ENCODE measurements around the gene NMNAT2. TPM values are rescaled to one million over a fixed set of nuclear protein-coding genes. Genes with fewer than 3 reads are reported as not detected.

Gene NMNAT2
- polyA plus RNA-seq, 1 donor from 2014 or later, result 43.8 TPM

GRCh38 chr1:183262628-183263200 is 155.5 kb downstream of the NMNAT2 start:
- H3K4me3 ChIP-seq (ENCODE audit: low read length), result no peak overlapping the region
- no peaks in the 10 kb centered on the region for H3K27me3 ChIP-seq (ENCODE audit: insufficient read depth, low read depth, low read length)
- peaks cover 6% of the 10 kb centered on the region for H3K36me3 ChIP-seq (ENCODE audit: insufficient read depth, low read length)
- H3K9me3 ChIP-seq (ENCODE audit: low read length), result no peaks in the 10 kb centered on the region
- no peaks in the 10 kb centered on the region for H4K20me1 ChIP-seq (ENCODE audit: insufficient read depth)
- no peaks in the 10 kb centered on the region for H3K9me2 ChIP-seq (ENCODE audit: insufficient read depth, low read length)
- no peak overlapping the region for H2AFZ ChIP-seq (ENCODE audit: low read depth, low read length)
- TF ChIP-seq RAD21 (conservative IDR thresholded peaks at IDR 0.05), result no peak
- TF ChIP-seq EZH2 (IDR thresholded peaks at IDR 0.05; ENCODE audit: borderline replicate concordance, insufficient read depth, low read length, poor library complexity, severe bottlenecking), result no peak
- no peak for TF ChIP-seq POLR2AphosphoS5 (IDR thresholded peaks at IDR 0.05)
- TF ChIP-seq MXI1 (conservative IDR thresholded peaks at IDR 0.05; ENCODE audit: poor library complexity, severe bottlenecking), result no peak
- TF ChIP-seq EP300 (conservative IDR thresholded peaks at IDR 0.05; ENCODE audit: poor library complexity, severe bottlenecking), result no peak
- no peak for TF ChIP-seq SMC3 (conservative IDR thresholded peaks at IDR 0.05; ENCODE audit: poor library complexity)
- TF ChIP-seq TAF1 (IDR thresholded peaks at IDR 0.05; ENCODE audit: low read depth), result no peak
- no peak for TF ChIP-seq REST (IDR thresholded peaks at IDR 0.05; ENCODE audit: borderline replicate concordance)
- no peak for TF ChIP-seq CTCF (IDR thresholded peaks at IDR 0.05; ENCODE audit: poor library complexity, severe bottlenecking)
- no peak overlapping the region for H3K9ac ChIP-seq (ENCODE audit: low read length)
- H3K79me2 ChIP-seq (replicated peaks; ENCODE audit: insufficient read depth, low read length), result no peaks in the 10 kb centered on the region
- H3F3A ChIP-seq (ENCODE audit: insufficient read depth, low read length, poor library complexity, severe bottlenecking), result no peaks in the 10 kb centered on the region
- H3K4me2 ChIP-seq (ENCODE audit: low read length), result no peak overlapping the region
- H3K27ac ChIP-seq (ENCODE audit: low read length), result no peak overlapping the region

- no peaks in the 10 kb centered on the region for H4K20me1 ChIP-seq (ENCODE audit: insufficient read depth)
- H3K9me3 ChIP-seq (ENCODE audit: low read length), result peaks cover 9% of the 10 kb centered on the region
- no peak overlapping the region for H3K4me2 ChIP-seq (ENCODE audit: low read length)
- H3K9ac ChIP-seq (ENCODE audit: low read length), result no peak overlapping the region
- no peaks in the 10 kb centered on the region for H3F3A ChIP-seq (ENCODE audit: insufficient read depth, low read length, poor library complexity, severe bottlenecking)
- H3K27me3 ChIP-seq (ENCODE audit: insufficient read depth, low read depth, low read length), result no peaks in the 10 kb centered on the region
- no peak overlapping the region for H2AFZ ChIP-seq (ENCODE audit: low read depth, low read length)
- peaks cover 17% of the 10 kb centered on the region for H3K36me3 ChIP-seq (ENCODE audit: insufficient read depth, low read length)
- no peak for TF ChIP-seq POLR2AphosphoS5 (IDR thresholded peaks at IDR 0.05)
- no peak for TF ChIP-seq SMC3 (conservative IDR thresholded peaks at IDR 0.05; ENCODE audit: poor library complexity)
- H3K9me2 ChIP-seq (ENCODE audit: insufficient read depth, low read length), result no peaks in the 10 kb centered on the region
- no peak overlapping the region for H3K27ac ChIP-seq (ENCODE audit: low read length)
- no peaks in the 10 kb centered on the region for H3K79me2 ChIP-seq (replicated peaks; ENCODE audit: insufficient read depth, low read length)
- H3K4me3 ChIP-seq (ENCODE audit: low read length), result no peak overlapping the region
These were observed 158.3 kb downstream of the NMNAT2 start for GRCh38 chr1:183259924-183260323.
